ENCODE data around the gene C14orf180.

- TF ChIP-seq CTCF (conservative IDR thresholded peaks at IDR 0.05; ENCODE audit: low read length) (no peak), EZH2phosphoT487 (IDR thresholded peaks at IDR 0.05; ENCODE audit: borderline replicate concordance, low read depth, low read length) (no peak)
Observed at GRCh38 chr14:104550340-104550860, 29.2 kb upstream of the C14orf180 start.
